HepG2 (cell line): ENCODE data around the gene ITPRIPL1. TPM values are rescaled to one million over a fixed set of nuclear protein-coding genes. Genes with fewer than 3 reads are reported as not detected.

Experiments used
- BCL6 ChIP-seq: IDR thresholded peaks from 2 replicates; pipeline ENCODE4 v1.6.1; 2016; ENCODE audit warnings: missing genetic modification reagents, missing compliant biosample characterization
- HNRNPUL1 ChIP-seq: fragments of 200-400 bp; formaldehyde crosslinking; IDR thresholded peaks from 2 replicates; pipeline ENCODE4 v1.6.1; 2017; ENCODE audit warnings: low read depth, mild to moderate bottlenecking, low read length, moderate library complexity
- MYPOP ChIP-seq: sonication (generic); formaldehyde crosslinking; IDR thresholded peaks from 2 replicates; pipeline ENCODE4 v1.8.1; 2023; ENCODE audit warnings: mild to moderate bottlenecking, moderate library complexity, missing genetic modification reagents
- NFKB2 ChIP-seq: sonication (generic); formaldehyde crosslinking; IDR thresholded peaks from 2 replicates; pipeline ENCODE4 v1.4.0; 2020; ENCODE audit warnings: missing genetic modification reagents, borderline replicate concordance
- NR3C1 ChIP-seq: sonication (generic); formaldehyde crosslinking; IDR thresholded peaks from 2 replicates; pipeline ENCODE4 v1.4.0; 2020; ENCODE audit warnings: missing genetic modification reagents
- RELA ChIP-seq: sonication (generic); formaldehyde crosslinking; IDR thresholded peaks from 2 replicates; pipeline ENCODE4 v1.4.0; 2020; ENCODE audit warnings: missing genetic modification reagents
- RERE ChIP-seq: IDR thresholded peaks from 2 replicates; pipeline ENCODE4 v1.6.1; 2016; ENCODE audit warnings: low read depth, missing genetic modification reagents, missing compliant biosample characterization
- SOX13 ChIP-seq, 3 experiments: fragments of 450-650 bp in 1 of 3; sonication (generic) in 1 of 3; formaldehyde crosslinking in 1 of 3; IDR thresholded peaks in 2 of 3; conservative IDR thresholded peaks in 1 of 3; 2 replicates each; pipeline versions ENCODE4 v1.5.0 to v1.6.1; 2016 to 2020; ENCODE audit warnings: antibody characterized with exemption in 1 of 3, mild to moderate bottlenecking in 1 of 3, missing compliant biosample characterization in 1 of 3, missing genetic modification reagents in 1 of 3, moderate library complexity in 1 of 3
- ZBTB25 ChIP-seq: IDR thresholded peaks from 2 replicates; pipeline ENCODE4 v1.6.1; 2018; ENCODE audit warnings: missing genetic modification reagents
- ZNF263 ChIP-seq: sonication (generic); formaldehyde crosslinking; IDR thresholded peaks from 2 replicates; pipeline ENCODE4 v1.4.0; 2020; ENCODE audit warnings: missing genetic modification reagents
- ZNF430 ChIP-seq: sonication (generic); formaldehyde crosslinking; IDR thresholded peaks from 2 replicates; pipeline ENCODE4 v1.9.0; 2021; ENCODE audit warnings: mild to moderate bottlenecking, missing genetic modification reagents
- ZNF431 ChIP-seq: sonication (generic); formaldehyde crosslinking; IDR thresholded peaks from 2 replicates; pipeline ENCODE4 v1.9.0; 2022; ENCODE audit warnings: missing genetic modification reagents, low read depth, mild to moderate bottlenecking, borderline replicate concordance
- ZNF619 ChIP-seq: sonication (generic); formaldehyde crosslinking; IDR thresholded peaks from 2 replicates; pipeline ENCODE4 v1.4.0; 2020; ENCODE audit warnings: mild to moderate bottlenecking, missing genetic modification reagents
- ZNF672 ChIP-seq: sonication (generic); formaldehyde crosslinking; IDR thresholded peaks from 2 replicates; pipeline ENCODE4 v1.8.1; 2022; ENCODE audit warnings: missing genetic modification reagents
- ZNF749 ChIP-seq: sonication (generic); formaldehyde crosslinking; IDR thresholded peaks from 2 replicates; pipeline ENCODE4 v1.8.0; 2022; ENCODE audit warnings: mild to moderate bottlenecking, missing genetic modification reagents, moderate library complexity, borderline replicate concordance
- polyA plus RNA-seq, 8 experiments: library from polyadenylated mRNA; depleted of rRNA in 3 of 8; stranded (reverse) in 7 of 8; unstranded in 1 of 8; fragments of >200 nt; fragmentation: Illumina TruSeq in 4 of 8; extraction: Trizol in 4 of 8; gene quantifications; 2 replicates each; pipeline versions ENCODE4 v1.2.1 to v1.2.3, GENCODE V29; 2011 to 2016; ENCODE audit warnings: low read depth in 4 of 8, missing spikeins in 1 of 8, mixed read lengths in 1 of 8; ENCODE audit not compliant: insufficient read depth in 1 of 8
- total RNA-seq, 5 experiments: library from RNA; depleted of rRNA; stranded (reverse); fragments of >200 nt; fragmentation: Illumina TruSeq; extraction: Trizol; gene quantifications; 2 replicates each; pipeline ENCODE4 v1.2.3, GENCODE V29; 2016; ENCODE audit warnings: low read depth in 1 of 5

The ITPRIPL1 gene
- total and polyA plus RNA-seq, 2 of the 13 experiments (the other 11 are each of a cell fraction or from before 2014, with no cell fraction given): 4.3 to 11.7 TPM

GRCh38 chr2:96305091-96305978 lies 19.8 kb upstream of the ITPRIPL1 start, which contains the start of gene SNRNP200 (continued):
- no peak for TF ChIP-seq RERE
- TF ChIP-seq ZNF619 (CRISPR knock-in tag): peak; percentile 96; the same call in 1 of the 2 replicates
- peak; percentile 99 for TF ChIP-seq NFKB2 (CRISPR knock-in tag)
- peak; percentile 74; the same call in 1 of the 2 replicates for TF ChIP-seq ZNF263 (CRISPR knock-in tag)
- peak; percentile 37; the same call in 1 of the 2 replicates for TF ChIP-seq ZNF749 (CRISPR knock-in tag)
- TF ChIP-seq NR3C1 (CRISPR knock-in tag): no peak
- TF ChIP-seq SOX13 (IDR thresholded peaks at IDR 0.05): no peak
- no peak; a peak in 1 of 4 replicates for TF ChIP-seq SOX13 (CRISPR knock-in tag; conservative IDR thresholded peaks at IDR 0.05 in 1 of 2, IDR thresholded peaks at IDR 0.05 in 1 of 2)
- TF ChIP-seq BCL6: peak; percentile 63; the same call in 1 of the 2 replicates
- peak; percentile 90 for TF ChIP-seq ZBTB25 (CRISPR knock-in tag)
- TF ChIP-seq RELA (CRISPR knock-in tag): no peak
- no peak; the same call in none of the 2 replicates for TF ChIP-seq ZNF430 (CRISPR knock-in tag)
- TF ChIP-seq ZNF672: no peak
- TF ChIP-seq ZNF431 (CRISPR knock-in tag): no peak
- 0 out of 2 replicates have a peak, but pooled peaks have one; percentile 34 for TF ChIP-seq HNRNPUL1
- peak; percentile 87 for TF ChIP-seq MYPOP (CRISPR knock-in tag)
